ENCODE measurements around the gene AKAP7.
"Not testable (repeated sequence)": the region's sequence is repeated elsewhere in the genome, so short reads cannot be mapped to it uniquely, and the experiment has no call there.

The AKAP7 gene

DNA sequence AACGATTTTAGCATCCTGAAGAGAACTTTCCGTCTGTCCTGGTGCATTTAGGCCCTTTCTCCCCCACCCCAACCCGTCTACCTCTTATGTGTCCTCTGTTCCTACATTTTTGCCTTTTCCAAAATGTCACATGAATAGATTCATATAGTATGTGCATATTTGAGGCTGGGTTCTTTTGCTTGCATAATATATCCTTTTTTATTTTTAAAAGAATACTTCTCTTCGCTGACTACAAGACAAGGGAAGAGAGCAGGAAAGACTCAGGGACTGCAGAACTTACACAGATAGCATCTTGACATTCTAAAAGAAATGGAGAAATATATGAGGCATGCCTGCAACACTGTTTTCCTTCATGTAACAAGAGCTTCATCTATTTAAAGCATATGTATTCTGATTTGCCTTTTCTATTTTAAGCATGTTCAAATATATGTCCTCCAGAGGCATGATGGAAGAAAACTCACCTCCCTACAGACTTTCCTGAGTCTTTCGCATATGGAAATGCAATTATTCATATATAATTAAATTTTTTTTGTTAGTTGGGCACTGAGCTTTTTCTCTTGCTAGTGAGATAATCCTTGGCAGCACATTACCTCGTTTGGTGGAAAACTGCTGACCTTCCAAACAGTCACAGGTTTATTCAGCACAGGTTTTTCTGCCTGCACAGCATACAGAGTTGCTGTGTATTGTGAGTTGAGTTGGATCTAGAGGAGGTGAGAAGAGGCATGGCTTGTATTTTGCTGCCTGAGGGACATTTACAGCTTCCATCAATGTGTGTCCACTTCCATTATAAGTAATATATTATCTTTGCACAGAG, 170.0 kb downstream of the AKAP7 start:
- no peak for DNase-seq

GRCh38 chr6:131309437-131309836, 174.2 kb downstream of the AKAP7 start:
- no peak for DNase-seq

DNA sequence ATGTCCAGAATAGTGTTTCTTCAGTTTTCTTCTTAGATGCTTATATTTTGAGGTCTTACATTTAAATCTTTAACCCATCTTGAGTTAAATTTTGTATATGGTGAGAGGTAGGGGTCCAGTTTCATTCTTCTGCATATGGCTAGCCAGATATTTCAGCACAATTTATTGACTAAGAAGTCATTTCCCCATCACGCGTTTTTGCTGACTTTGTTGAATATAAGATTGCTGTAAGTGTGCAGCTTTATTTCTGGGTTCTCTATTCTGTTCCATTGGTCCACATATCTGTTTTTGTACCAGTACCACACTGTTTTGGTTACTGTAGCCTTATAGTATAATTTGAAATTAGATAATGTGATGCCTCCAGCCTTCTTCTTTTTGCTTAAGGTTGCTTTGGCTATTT, 179.6 kb downstream of the AKAP7 start:
- no peak for DNase-seq

GRCh38 chr6:131316654-131317053, 181.4 kb downstream of the AKAP7 start:
- DNase-seq = no peak

GRCh38 chr6:131317516-131317915, 182.2 kb downstream of the AKAP7 start:
- no peak for DNase-seq

GRCh38 chr6:131321589-131321988, 186.3 kb downstream of the AKAP7 start:
- no peak for DNase-seq

DNA sequence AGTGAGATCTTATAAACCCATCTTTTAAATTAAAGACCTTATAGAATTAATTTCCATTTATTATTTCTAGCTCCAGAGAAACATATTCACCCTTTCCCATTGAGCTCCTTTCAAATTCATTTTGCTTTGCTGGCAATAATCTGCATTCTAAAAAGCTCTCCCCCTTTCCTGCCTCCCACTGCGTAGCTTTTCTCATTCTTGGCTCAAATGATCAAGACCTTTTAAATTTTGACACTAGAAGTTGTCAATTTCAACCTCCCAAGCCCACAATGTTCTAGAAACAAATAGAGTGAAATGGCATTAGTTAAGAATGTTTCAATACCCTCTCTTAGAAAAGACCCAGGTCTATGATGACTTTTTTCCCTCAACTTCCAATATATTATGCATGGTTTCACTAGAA, 186.9 kb downstream of the AKAP7 start:
- no peak for DNase-seq

DNA sequence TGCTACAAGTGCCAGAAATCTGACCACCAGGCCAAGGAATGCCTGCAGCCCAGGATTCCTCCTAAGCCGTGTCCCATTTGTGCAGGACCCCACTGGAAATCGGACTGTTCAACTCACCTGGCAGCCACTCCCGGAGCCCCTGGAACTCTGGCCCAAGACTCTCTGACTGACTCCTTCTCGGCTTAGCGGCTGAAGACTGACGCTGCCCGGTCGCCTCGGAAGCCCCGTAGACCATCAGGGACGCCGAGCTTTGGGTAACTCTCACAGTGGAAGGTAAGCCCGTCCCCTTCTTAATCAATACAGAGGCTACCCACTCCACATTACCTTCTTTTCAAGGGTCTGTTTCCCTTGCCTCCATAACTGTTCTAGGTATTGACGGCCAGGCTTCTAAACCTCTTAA, 190.4 kb downstream of the AKAP7 start:
- DNase-seq = not testable (repeated sequence)

DNA sequence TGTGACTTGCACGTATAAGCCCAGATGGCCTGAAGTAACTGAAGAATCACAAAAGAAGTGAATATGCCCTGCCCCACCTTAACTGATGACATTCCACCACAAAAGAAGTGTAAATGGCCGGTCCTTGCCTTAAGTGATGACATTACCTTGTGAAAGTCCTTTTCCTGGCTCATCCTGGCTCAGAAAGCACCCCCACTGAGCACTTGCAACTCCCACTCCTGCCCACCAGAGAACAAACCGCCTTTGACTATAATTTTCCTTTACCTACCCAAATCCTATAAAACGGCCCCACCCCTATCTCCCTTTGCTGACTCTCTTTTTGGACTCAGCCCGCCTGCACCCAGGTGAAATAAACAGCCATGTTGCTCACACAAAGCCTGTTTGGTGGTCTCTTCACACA, 193.5 kb downstream of the AKAP7 start:
- DNase-seq = not testable (repeated sequence)

DNA sequence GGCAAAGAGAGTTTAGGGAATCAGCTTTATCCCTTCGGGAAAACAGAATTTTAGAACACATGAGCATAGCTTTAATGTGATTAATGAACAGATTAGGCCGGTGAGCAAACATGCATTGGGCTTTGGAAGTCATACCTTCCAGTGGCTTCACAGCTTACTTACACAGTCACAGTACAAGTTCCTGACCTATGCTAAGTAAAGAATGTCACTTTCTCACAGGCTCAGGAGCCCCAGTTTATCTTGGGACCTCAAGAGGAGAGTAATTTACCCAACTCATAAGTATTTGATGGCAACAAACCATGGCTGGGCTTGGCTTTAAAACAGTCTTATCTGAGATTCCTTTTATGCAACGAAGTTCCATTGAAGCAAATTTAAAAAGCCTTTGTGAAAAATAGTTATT, 195.9 kb downstream of the AKAP7 start:
- DNase-seq = no peak

- DNase-seq = no peak
These were observed 196.9 kb downstream of the AKAP7 start for GRCh38 chr6:131331873-131332781.
